Stimulated activated CD8-positive, alpha-beta memory T cell treated with anti-CD3 and anti-CD28 coated beads, Interleukin-4, amount 100 ng/mL, for 48 hours (primary cell): ENCODE data around the gene COX10.
"Not testable (repeated sequence)": the region's sequence is repeated elsewhere in the genome, so short reads cannot be mapped to it uniquely, and the experiment has no call there.

Experiments used
- DNase-seq: peaks from one replicate; pipeline ENCODE4 v3.0.0-alpha.2; 2020

The COX10 gene

DNA sequence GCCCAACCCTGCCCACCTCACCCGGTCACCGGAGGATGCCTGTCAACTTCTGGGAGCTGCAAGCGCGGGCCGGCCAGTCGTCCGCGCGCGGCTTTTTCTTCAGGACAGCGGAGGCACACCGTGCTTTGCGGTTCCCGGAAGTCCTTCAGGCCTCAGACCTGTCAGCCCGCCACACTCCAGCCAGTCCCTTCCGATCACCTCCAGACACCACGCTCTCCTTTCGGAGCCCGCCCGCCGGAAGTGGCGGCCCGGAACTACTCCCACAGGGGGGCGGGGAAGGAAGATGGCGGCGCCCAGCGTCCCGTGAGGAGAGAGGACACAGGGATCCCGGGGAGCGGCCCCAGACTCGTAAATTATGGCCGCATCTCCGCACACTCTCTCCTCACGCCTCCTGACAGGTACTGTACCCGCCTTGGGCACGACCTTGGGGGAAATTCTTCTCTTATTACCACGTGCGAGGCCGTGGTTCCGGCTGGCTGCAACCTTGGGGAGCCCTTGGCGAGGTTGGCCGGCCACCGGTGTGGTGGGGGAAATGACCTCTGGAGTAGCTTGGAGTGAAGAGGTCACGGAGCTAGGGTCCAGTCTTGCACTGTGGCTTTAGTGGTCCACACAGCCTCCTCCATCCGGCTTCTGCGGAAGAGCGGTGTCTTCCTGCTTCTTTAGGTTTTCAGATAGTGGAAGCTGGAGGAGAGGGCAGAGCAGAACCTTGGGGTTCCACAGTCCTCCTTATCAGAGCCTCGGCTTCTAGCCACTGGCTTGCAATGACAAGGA is at the start of gene COX10:
Gene COX10 (plus strand): TSS at position 254 of the 771 bp plus-strand sequence. CDS start 102 bp downstream, at position 356.
- DNase-seq = peak; percentile 92

DNA sequence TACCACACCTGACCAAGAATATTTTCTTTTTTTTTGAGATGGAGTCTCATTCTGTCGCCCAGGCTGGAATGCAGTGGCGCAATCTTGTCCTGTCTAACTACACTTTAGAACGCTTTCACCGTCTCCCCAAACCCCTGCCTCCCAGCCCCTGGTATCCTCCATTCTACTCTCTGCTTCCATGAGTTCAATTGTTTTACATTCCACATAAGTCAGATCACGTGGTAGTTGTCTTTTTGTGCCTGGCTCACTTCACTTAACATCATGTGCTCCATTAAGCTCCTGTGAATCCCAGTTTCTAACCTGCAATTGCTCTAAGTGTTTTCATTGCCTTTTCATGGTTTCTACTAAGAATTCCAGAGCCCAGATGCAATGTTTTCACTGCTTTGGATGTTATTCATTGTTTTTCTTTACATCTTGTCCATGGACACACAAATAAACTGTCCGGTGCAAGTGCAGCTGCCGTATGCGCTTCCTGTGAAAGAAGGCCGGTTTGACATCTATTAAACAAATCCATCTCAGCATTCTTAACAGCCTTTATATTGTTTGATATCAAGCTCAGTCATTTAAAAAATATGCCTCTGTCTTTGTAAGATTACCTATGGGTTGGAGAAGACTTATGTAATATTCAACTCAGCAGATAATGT is 47.5 kb upstream of the COX10 start:
- not testable (repeated sequence) for DNase-seq

DNA sequence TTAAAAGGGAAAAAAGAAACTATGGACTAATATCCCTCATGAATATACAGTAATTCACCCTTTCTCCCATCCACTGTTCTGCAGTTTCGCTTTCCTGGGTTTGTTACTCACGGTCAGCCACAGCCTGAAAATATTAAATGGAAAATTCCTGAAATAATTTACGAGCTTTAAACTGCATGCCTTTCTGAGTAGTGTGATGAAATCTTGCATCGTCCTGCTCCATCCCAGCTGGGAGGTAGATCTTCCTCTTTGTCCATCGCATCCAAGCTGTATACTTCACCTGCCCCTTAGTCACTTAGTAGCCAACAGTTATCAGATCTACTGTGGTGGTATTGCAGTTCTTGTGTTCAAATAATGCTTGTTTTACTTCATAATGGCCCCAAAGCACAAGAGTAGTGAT is 39.5 kb upstream of the COX10 start:
- not testable (repeated sequence) for DNase-seq

DNA sequence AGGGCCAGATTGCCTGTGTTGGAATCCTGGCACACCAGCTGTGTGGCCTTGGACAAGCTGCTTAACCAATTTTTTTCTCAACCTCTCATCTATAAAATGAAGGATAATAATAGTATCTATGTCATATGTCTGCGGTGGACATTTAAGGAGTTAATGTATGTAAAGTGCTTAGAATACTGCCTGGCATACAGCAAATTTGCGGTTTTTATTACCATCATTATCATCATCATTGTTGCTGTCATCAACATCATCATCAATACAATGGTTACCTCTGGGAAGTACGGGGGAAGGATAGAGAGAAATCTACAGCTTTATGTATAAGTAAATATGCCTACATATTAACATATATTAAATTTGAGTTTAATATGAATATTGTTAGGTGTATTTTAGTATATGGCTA is 37.1 kb upstream of the COX10 start:
- DNase-seq = no peak

DNA sequence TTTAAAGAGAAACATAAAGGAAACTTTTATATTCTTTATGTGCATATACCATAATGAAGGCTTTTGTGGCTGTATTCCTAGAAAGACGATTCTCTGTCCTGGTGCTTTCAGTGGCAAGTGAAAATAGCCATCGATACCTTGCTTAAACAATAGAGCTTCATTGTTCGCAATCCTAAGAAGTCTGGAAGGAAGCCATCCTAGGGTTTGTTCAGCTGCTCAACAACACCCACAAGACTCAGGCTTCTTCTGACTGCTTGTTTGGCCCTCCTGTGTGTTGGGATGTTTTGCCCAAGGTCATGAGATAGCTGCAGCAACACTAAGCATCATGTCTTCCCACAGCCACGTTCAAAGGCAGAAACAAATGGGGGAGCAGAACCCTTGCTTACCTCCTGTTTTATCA is 36.1 kb upstream of the COX10 start:
- DNase-seq = no peak

DNA sequence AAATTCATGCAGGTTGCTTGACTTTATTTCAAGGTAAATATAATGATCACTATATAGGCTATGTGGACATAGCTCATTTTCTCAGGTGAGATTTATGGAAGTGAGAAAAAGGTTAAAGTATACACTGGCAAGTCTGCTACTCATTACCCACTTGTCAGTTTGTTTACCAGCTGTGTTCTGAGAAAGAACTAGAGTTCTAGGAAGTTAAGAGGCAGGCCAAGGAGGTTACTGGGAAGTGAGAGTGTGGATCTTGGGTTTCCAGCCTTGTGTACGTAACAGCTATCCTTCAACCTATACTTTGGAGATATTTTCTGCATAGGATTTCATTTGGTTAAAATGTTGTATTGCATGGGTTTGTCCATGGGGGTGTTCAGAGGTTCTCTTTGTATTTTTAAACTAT is 31.9 kb upstream of the COX10 start:
- DNase-seq = no peak

DNA sequence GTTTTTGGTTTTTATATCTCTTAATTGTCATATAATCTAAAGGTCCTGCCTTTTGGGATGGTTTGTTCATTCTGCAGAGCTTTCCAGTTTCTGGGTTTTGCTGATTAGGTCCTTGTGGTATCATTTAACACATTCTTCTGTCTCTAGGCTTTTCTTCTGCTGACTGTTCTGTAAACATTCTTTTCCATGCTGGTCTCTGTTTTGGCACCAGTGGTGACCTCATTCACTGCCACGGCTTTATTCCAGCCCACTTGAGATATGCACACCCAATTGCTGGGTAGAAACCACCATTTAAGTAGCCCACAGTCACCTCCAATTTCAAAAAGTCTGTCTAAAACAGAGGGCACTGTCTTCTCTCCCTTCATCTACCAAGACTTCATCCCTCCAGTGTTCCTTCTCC is 31.1 kb upstream of the COX10 start:
- DNase-seq = no peak

DNA sequence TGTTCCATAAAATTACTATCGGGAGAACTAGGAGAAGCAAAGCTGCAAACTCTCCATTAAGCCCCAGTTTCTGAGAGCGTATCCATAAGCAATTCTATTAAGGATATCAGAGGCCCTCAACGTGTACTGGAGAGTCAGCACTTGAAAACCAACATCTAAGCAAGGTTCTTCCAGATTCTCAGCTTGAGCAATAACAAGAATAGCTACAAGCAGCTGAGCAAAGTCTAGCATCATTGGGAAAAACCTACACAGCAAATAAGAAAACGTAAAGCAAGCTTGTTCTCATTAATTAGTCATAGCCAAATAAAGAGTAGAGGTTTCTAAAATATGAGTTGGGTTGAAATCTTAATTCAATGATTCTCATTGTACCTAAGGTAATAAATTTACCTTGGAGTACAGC is 26.9 kb upstream of the COX10 start:
- DNase-seq = no peak

DNA sequence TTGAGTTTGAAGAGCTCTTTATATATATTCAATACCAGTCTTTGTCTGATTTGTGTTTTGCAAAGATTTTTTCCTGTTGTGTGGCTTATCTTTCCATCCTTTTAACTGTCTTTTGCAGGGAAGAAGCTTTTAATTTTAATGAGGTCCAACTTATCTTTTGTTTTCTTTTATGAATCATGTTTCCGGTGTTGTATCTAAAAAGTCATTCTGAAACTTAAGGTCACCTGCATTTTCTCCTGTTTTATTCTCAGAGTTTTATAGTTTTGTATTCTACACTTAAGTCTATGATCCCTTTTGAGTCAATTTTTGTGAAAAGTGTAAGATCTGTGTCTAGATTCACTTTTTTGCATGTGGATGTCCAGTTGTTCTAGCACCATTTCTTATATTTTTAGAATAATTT is 24.6 kb upstream of the COX10 start:
- DNase-seq = no peak

DNA sequence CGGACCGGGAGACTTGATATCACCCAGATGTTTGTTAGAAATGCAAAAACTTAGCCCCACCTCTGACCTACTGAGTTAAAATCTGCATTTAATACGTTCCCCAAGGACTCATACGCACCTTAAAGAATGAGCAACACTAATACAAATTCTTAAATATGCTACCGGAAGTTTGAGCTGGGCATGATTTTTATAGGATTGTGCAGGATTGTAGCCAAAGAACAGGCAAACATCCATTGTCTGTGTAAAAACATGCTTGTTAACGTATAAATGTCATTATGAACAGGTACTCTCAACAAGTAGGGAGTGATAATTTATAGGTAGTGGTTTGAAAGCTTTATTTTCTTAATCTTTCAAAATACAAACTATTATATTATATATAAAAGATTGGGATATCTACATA is 22.3 kb upstream of the COX10 start:
- DNase-seq = no peak

DNA sequence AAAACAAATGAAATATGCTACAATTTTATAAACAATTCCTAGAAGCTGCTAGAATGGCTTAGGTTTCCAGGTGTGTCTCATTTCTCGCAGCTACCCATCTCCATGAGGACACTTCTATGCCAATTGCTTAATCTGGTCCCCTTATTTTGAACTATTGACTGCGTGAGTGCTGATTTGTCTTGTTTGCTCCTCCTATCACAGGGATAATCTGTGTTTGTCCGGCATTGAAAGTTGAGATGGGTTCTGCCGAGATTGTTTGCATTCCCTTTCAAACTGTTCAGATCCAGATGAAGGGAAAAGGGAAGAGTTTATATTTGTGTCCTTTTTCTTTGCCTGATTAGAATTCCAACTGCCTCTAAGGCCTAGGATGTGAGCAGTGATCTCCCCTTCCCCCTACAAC is 21.7 kb upstream of the COX10 start:
- no peak for DNase-seq

DNA sequence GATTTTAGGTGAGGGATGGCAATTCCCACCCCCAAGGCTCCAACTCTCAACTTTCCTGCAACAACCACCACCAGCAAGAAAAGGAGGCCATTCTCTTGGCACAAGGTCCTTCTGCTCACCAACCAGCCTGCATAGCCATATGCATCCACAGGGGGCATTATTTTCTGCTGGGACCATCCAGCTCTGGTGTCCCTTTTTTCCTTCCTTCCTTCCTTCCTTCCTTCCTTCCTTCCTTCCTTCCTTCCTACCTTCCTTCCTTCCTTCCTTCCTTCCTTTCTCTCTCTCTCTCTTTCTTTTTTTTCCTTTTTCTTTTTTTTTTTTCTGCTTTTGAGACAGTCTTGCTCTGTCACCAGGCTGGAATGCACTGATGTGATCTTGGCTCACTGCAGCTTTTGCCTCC is 21.1 kb upstream of the COX10 start:
- DNase-seq = no peak

DNA sequence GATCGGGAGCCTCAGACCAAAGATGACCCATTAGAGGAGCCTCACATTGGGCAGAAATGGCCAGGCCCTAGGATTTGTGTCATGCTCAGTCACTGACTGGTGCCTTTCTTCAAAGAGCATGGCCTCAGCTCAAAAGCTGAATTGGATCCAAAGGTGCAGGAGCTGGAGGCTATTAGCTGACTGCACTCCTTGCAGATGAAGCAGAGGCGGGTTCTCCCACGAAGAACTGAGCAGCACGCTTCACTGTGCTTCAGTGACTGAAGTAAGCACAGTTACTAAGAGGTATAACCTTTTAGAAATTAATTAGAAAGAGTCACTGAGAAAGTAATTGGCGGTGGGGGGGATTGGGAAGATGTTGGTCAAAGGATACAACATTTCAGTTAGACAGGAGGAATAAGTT is 18.7 kb upstream of the COX10 start:
- no peak for DNase-seq

DNA sequence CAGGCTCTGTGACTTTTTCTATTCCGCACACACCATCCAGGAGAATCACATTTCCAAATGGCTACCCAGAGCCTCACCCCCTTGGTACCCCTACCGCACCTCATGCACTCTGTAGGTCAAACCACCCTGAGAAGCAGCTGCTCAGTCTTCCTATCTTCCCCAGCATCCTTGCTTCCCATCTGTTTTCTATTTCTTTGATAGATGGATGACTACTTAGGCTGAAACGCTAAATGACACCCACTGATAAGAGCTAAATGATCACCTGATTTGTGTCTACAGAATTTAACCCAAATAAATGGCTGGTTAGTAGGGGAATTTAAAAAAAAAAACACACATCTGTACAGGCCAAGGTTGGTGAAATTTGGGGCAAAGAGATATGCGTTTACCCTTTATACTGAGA is 17.6 kb upstream of the COX10 start:
- DNase-seq = no peak

DNA sequence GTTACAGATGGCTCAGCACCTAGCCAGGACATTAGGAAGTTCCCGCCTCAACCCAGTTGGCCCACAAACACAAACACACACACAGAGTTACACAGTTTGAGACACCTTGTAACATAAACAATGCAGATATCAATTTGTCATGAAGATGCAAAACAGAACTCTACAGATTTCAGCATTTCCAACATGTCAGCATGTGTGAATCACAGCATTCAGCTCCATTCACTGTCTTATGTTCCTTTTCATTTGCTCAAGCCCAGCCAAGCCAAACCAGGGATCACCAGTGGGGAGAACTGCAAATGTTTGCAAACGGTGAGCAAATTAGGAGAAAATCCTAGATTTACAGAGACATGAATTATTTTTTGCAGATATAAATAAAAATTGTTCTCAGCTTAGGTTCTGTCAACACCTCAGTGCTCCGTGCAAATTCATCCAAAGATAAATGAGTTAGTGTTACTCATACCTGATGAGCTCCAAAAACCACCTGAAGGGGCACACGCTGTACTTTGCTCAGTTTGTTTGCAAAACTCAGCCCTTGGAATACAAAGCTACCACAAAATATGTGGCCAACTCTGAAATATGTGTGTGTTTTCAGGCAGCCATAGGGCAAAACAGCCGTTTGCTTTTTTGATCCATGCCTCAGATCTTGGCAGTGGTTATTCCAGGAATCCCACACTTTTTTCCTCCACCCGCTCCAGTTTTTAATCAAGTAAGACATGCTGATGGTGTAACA is 16.3 kb upstream of the COX10 start:
- DNase-seq = no peak

DNA sequence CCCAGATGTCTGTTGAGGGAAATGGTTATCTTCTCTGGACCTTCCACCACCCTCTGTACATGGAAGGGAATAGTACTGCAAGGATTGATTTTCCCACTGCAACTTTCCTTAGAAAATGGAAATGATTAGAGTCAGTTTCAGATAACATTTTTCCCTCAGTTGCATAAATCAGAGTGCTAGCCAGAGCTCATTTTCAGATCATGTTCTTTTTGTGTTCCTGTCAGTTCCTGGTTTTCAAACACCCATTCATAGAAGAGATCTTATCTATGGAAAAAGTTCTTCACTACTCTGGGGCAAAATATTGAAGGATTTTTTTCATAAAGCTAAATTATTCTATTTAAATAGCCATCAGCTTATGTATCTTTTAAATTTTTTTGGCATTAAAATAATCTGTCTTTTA is 11.7 kb upstream of the COX10 start:
- DNase-seq = no peak

DNA sequence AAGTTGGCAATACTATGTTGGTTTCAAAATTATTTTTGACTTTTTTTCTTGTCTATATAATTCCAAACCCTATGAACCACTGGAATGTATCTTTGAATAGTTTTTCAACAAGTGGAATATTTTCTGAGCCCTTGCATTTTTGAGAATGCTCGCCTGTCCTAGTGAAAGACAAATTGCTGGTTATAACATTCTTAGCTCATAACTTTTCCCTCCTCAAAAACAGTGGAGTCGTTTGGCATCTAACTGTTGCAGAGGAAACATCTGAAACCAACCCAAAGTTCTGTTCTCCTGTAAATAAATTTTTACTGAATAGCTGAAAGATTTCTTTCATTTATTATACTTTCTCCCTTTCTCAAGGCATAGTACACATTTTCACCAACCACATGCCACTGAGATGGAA is 11.3 kb upstream of the COX10 start:
- no peak for DNase-seq

DNA sequence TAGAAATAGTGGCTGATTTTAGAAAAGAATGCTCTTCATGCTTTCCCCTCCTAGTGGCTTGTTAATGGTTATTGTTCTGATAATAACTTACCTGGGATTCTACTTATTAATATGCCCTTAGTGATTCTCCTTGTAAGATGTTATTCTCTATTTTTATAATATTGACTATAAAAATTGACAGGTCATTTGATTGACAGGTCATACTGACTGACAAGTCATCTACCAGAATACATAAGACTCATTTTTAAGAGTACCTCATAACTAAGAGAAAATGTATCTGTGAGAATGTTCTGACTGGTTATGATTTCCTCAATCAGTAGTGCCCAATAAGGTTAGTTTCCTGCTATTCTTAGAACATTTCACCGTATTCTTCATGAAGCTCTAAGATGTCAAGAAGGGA is 8.6 kb upstream of the COX10 start:
- DNase-seq = no peak

DNA sequence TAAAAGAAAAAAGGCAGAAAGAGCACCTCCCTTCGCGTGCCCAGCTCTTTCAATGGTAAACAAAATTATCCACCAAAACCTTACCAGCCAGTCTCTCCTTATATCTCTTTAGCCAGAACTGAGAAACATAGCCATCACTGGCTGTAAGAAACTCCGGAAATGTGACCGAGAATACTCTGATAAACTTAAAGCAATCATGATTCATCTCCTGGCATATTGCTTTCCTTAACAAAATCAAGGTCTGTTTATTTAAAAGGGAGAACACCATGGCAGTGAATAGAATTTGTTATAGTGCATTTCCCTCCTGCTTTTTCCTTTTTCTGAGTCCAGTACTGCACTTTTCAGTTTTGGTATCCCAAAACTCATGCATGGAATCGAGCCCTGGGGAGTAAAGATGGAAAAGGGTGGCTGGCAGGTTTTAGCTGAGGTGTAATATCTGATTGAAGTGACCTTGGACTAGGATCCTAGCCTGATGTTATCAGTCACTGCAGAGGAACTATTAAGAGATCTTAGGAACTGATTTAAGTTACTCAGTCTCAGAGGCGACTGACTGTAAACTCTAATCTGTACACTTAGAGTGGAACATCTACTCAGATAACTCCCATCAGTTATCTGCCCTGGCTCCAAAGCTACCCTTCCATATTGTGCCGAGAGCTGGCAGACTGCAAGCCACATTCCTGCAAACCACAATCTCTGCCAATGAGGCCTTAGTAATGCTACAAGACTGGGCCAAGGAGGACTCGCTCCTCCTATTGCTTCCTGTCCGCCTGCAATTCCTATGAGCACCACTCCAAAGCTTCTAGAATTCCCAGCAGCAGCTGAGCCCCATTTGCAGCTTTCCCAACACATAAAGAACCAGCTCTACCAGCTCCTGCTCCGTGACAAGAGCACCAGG is 7.4 kb upstream of the COX10 start:
- DNase-seq = no peak

DNA sequence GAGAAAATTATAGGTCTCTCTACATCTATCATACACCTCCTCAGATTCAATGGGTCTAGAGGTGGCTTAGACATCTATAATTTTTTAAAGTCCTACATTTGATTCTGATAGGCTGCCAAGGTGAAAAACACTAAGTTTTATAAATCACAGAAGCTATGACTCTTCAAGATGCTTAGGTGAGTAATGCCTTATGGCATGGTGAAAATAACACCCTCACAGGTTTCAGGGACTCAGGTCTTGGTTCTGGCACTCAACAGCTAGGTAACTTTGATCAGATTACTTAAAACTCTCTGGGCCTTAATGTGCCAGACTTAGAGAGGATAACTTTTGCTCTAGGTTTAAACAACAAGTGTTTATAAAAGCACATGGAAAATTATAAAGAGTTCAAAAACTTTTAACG is 2.0 kb upstream of the COX10 start:
- DNase-seq = no peak

DNA sequence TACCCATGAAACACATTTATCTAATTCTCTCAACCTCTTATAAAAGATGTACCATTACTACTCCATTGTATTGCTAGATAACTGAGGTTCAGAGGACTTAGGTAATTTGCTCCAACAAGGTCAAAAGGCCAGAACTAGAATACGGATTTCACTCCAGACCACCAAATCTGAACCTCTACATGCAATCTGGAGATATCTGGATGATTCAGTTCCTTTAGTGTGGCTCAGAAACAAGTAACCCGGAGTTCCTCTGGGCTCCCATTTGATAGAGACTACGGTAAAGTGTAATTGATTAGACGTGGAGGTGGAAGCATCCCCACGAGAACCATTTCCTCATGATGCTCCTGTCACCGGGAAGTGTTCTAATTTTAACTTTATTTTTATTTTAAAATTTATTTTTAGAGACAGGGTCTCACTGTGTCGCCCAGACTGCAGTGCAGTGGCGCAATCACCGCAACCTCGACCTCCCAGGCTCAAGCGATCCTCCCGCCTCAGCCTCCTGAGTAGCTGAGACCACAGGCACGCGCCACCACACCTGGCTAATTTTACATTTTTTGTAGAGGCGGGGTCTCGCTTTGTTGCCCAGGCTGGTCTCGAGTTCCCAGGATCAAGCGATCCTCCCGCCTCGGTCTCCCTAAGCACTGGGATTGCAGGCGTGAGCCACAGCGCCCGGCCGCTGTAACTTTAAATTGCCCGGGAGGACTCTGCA is 608 bp upstream of the COX10 start:
- DNase-seq = no peak

DNA sequence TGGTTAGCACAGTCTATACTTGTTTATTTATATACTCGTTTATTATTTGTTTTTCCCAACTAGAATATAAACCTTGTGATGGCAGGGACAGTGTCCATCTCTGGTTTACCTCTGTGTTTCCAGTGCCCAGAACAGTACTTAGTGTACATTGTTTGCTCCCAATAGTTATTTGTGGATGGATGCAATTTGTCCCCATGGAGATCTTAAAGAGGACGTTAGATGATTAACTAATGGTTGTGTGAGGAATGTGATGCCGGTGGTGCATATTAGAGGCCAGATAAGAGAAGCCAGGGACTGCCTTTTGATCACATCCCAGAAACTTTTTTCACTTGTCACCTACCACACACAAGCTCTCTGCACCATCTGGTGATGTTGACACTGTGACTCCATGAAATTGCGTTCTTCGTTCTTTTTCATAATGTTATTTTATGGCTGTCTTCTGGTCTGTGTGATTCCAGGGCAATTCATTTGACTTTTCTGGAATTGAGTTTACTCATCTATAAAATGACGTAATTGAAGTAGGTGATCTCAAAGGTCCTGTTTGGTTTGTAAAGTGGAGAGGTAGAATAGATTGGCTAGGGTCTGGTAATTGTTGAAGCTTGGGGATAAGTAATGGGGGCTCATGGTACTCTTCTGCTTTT is 1.2 kb downstream of the COX10 start:
- no peak for DNase-seq
